Erythroblast (primary cell): ENCODE measurements around the gene DRC1.

Experiments
- DNase-seq, 2 experiments: peaks; one replicate each; lab custom pipeline; 2025; lab: John Stamatoyannopoulos, UW
- GATA1 ChIP-seq: IDR thresholded peaks from 2 replicates; pipeline ENCODE4 v1.6.1; 2011; ENCODE audit warnings: low read depth, mild to moderate bottlenecking, control low read depth, low read length, moderate library complexity
- POLR2A ChIP-seq: IDR thresholded peaks from 2 replicates; pipeline ENCODE4 v1.6.1; 2011; ENCODE audit warnings: mild to moderate bottlenecking, low read length

The DRC1 gene

GRCh38 chr2:26500406-26500805 is 98.7 kb downstream of the DRC1 start:
- no peak for DNase-seq
- TF ChIP-seq GATA1 = no peak
- no peak for TF ChIP-seq POLR2A

GRCh38 chr2:26503231-26503880 is 101.6 kb downstream of the DRC1 start:
- DNase-seq = peak; percentile 75 to 85
- no peak for TF ChIP-seq GATA1
- no peak for TF ChIP-seq POLR2A

- no peak for DNase-seq
- TF ChIP-seq GATA1 (no peak), POLR2A (no peak)
These were observed 102.3 kb downstream of the DRC1 start for GRCh38 chr2:26504002-26504401.

- DNase-seq = no peak
- no peak for TF ChIP-seq GATA1
- TF ChIP-seq POLR2A = no peak
These were observed 104.6 kb downstream of the DRC1 start for GRCh38 chr2:26506279-26506678.
